GOT3 (cell line): Measurements from ENCODE around the gene CCNI.
"Not testable (repeated sequence)": the region's sequence is repeated elsewhere in the genome, so short reads cannot be mapped to it uniquely, and the experiment has no call there.

Experiments used
- DNase-seq: peaks from one replicate; lab custom pipeline; 2025; ENCODE audit warnings: mixed read lengths; lab: John Stamatoyannopoulos, UW

Gene CCNI

DNA sequence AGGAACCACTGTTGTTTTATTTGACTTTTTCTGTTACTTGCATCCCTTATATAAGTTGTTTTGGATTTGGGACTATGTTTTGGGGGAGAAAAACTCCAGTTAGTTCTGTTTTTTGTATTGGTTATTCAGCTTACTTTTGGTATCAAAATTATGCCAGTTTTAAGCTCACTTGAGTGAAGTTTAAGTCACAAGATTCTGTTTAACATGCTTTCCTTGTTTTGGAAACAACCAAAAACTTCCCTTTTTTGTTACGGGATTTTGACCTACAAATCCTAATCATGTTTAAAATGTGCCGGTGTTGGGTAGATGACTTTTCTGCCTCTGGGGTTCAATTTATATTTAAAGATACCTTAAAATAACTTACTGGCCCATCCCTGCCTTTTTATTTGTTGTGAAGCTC lies 36.0 kb downstream of the CCNI start:
- DNase-seq: no peak

DNA sequence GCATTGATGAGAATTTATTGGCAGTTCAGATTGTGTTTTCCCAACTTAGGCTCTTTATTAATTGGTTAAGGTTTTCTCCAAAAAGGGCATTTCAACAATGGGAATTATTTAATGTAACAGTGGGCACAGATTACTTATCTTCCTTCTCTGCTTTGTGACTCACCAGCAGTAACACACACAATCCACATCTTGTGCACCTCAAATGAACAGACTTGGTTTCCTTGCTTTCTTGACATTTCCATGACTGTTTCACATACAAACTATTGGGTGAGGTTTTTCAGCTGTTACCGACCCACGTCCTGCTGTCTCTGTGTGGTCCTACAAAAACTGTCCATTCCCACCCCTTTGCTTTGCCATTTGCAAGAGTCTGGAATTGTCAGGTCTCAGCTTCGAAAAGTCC lies 38.1 kb downstream of the CCNI start:
- DNase-seq: no peak

DNA sequence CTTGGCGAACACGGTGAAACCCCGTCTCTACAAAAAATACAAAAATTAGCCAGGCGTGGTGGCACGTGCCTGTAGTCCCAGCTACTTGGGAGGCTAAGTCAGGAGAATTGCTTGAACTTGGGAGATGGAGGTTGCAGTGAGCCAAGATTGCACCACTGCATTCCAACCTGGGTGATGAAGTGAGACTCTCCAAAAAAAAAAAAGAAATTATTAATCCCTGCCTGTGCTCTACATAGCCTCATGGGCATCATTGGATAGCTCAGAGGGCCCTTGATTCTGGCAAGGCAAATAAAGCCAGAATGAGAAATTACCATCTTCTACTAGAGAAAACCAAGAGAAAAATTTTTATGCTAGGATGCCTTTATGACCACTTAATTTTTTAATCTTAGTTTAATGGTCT lies 38.6 kb downstream of the CCNI start:
- not testable (repeated sequence) for DNase-seq

DNA sequence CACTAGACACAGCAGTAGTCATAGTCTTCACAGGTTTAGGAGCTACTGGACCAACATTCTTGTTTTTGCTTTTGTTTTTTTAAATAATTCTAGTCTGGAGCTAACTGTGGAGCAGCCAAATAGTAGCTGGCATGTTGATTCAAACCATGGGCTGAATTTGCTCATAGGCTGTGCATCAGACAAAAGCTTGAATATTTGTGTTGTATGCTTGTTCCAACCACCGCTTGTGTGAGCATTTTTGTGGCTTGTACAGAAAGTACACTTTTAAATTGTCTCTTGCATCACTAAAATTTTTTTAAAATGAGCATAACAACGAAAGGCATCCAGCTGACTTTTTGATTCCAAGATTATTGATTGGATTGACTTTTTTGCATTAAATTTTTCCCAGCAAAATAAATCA lies 39.6 kb downstream of the CCNI start:
- no peak for DNase-seq

DNA sequence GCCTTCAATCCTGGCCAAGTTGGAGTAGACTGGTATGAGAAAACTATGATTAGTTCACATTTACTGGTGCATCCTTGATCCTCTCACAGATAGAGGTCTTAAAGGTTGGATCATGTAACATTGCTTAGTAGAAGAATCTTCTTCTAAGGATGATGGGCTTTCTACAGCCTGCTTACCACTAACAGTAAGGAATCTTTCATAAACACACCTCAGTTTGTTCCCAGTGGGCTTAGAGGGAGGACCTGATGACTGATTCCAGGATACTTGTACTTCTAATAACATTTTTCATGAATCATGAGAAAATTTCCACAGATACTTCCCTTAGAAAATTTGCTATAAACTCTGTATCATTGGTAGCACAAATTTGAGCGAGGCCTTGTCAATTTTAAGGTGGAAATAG lies 40.6 kb downstream of the CCNI start:
- no peak for DNase-seq

DNA sequence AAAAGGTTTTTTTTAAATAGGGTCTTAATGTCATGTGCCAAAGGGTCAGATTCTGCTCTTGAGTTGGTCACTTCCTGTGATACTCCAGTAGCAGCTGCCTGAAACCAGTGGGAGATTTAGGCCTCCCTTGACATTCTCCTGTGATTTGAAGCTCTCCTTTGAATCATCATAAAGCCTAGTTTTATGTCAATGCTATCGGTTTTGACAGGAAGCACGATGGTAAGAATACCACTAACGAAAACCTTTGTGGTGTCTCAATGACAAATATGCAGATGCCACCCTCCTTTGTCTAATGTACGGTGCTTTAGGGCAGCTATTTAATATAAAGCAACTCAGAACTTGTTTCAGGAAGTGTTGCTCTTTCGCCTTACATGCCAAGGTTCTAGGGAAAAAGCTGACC lies 44.2 kb downstream of the CCNI start:
- DNase-seq: no peak

DNA sequence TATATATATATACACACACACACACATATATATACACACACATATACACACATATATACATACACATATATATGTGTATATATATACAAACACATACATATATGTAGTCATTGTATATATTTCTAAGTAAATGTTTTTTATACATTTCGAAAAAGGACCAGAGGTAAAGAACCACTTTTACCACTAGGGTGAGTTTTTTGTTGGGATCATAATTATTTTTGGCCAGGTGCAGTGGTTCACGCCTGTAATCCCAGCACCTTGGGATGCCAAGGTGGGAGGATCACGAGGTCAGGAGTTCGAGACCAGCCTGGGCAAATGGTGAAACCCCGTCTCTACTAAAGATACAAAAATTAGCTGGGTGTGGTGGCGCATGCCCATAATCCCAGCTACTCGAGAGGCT lies 46.0 kb downstream of the CCNI start:
- not testable (repeated sequence) for DNase-seq

DNA sequence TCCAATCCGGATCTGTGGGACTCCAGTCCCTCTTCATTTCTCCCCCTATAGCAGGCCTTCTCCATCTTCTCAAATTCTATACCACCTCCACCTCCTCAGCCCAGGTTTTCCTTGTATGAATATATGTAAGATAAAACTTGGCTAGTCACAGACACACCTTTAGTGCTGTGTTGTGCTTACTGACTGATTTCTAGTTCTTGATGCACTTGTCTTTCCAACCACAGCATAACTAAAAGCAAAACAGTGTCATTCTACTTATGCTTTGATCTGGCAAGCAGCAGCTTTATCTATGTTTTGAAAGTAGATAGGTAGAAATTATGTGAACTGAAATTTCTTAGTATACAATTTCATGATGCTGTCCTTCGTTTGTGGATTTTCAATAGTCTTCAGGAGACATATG lies 47.5 kb downstream of the CCNI start:
- DNase-seq: no peak

DNA sequence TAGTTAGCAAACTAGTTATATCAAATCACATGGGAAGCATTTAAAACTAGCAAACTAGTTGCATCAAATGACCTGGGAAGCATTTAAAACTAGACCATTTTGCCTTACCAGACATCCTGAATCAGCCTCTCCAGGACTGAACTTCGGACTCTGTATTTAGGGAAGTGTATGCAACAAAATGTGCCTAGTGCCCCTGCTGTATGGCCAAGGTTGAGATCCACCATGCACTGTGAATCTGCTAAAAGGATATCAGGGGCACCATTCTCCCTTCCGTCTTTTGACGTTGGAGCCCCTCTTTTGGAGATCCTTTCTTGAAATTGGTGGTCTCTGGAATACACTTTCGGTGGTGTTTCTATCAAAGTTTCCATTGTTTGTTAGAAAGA lies 49.5 kb downstream of the CCNI start:
- no peak for DNase-seq

DNA sequence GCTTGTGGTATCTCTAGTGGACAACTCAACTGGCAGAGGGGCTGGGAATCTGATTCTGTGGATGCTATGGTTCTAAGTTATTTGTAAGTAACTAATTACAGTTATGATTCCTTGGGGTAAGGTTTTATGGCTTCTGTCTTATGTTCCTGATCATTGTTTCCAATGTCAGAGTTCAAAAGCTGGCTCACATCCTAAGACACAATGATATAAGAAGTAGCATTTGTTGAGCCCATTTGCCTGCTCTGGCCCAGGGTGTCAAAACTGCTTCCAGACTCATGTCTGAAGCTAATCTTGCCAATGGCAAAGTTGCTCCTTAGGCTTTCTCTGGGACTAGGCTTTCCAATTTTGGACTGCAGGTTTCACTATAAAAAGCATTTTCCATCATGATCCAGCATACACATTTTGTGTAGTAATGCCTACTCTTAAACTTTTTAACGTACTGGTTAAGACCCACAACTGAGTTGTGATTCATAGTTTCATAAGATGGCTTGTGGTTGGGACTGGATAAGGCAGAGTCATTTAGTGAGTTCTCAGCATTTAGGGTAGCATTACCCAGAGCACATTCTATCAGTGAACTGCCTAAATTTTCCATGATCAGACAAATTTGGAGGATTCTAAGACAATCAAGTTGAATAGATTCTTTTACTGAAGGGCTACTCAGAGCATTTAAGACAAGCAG lies 50.0 kb downstream of the CCNI start:
- DNase-seq: no peak

DNA sequence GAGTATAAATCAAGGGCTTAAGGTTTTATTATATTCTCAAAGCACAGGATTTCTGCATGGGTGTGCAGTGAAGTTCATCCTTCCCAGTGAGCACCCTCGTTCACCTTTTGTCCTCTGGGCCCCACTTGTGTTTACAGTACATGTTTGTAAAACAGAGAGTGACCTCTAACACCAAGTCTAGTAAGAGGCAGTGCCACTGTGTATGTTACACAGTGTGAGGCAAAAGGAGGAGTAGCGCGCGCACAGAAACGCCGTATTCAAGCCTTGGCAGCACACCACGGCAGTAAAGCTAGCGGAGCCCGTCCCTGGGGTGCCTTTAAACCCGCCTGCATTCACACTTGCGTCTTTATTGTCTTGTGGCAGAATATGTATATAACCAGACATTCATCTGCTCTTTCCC lies 51.9 kb downstream of the CCNI start:
- DNase-seq: no peak

DNA sequence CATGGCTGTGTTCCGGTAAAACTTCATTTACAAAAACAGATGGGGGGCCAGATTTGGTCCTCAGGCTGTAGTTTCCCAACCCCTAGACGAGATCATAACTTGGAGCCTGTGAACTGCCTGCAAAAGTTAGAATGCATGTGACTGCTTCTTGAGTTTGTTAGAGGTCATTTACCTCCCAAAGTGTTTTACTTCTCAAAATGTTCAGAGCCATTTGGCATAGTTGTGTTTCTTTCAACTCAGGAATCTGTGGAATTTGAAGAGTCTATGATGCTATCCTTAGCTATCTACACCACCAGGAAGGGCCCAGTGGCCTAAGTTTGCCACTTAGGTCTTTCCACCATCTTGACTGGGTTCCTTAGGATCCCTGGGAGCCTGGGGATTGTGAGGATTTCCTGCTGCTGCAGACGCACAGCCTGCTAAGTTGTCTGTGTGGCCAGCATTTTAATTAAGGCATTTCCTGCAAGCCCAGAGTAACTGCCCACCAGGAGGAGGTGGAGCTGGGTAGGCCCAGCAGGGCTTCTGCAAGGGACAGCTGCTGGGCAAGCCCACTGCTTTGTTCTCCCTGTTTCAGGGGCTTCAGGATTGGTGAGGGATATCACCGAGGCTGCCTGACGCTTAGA lies 53.1 kb downstream of the CCNI start:
- no peak for DNase-seq

DNA sequence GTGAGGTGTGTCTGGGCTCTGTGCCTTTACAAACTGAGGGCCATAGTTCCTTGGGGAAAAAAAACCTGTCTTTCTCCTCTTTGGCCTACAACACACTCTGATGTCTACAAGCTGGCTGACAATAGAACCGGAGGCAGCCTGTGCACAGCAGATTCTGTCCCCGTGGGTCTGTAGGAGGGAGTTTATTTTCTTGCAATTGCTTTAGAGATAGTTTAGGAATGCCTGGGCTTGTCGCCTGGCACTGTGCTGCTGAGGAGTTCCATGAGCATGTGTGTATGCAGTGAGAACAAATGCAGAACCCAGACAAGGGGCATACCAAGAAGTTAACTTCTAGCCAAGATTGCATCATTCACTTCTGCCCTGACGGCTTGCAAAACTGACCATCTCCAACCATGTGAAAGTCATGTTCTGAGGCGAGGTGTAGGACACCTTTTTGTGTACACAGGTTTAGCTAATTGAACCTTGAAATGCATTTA lies 54.1 kb downstream of the CCNI start:
- no peak for DNase-seq

DNA sequence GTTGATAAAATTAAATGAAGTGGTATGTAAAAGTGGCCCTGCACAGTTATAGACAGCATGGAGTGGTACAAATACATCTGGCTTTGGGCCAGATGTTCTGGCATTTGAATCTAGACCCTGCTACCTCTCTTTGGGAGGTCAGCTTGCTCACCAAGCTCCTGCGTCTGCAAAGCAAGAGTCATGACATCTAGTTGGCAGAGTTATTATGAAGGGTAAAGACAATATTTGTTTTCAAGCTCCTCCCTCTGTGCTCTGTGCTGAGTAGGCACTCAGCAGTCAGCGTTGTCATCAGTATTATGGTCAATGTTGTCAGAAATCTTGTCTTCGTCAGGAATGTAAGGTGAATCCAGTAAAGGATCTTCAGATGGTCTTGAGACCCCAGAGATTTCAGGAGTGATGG lies 55.8 kb downstream of the CCNI start:
- DNase-seq: no peak

DNA sequence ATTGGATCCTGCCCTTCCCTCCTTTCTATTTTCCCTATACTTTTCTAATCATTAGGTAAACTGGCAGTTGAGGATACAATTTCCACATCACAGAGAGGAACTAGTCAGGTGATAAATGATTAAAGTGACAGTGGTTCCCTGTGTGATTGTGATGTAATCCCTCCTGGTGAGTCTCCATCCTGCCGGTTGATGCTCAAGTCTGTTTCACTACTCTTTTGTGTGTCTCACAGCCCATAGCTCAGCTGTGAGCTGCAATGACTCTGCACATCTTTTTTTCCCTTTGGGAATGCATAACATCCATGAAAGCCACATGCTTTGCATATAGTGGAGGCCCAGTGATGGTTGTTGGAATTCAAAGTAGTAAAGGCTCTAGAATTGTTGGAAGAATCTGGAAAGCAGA lies 60.4 kb downstream of the CCNI start:
- DNase-seq: no peak

DNA sequence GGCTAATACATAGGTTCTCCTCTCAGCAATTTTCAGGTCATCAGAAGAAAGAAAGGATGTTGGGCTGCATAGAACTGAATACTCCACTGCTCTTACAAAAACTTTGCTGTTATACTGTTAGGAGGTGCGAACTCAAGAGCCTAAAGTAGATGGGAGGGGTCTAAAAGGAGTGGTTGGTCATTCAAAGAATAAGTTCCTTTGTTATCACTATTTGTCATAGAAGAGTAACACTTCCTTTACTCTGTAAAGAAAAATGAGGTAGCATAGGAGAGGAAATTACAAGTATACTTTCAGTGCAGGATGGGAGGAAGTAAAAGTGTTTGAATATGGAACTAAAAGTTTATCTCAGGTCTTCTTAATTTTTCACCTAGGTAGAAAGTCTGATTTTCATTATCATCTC lies 61.5 kb downstream of the CCNI start:
- DNase-seq: no peak

DNA sequence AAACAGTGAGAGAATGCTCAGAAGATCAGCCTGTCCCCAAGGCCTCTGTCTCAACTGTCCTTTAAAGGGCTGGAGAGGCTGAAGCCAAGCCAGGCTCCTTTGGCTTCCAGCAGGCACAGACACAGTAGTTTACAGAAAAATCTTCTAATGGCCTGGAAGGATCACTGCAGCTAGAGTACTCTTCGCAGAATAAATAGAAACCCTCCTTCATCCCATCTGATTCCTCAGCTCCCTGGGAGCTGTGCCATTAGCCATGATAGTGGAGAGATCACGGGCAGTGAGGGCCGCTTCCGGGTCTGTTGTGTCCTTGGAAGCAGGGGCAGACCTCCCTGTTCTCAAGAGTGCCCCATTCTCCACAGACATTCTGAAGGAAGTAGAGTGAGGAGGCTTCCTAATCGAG lies 63.1 kb downstream of the CCNI start:
- no peak for DNase-seq

DNA sequence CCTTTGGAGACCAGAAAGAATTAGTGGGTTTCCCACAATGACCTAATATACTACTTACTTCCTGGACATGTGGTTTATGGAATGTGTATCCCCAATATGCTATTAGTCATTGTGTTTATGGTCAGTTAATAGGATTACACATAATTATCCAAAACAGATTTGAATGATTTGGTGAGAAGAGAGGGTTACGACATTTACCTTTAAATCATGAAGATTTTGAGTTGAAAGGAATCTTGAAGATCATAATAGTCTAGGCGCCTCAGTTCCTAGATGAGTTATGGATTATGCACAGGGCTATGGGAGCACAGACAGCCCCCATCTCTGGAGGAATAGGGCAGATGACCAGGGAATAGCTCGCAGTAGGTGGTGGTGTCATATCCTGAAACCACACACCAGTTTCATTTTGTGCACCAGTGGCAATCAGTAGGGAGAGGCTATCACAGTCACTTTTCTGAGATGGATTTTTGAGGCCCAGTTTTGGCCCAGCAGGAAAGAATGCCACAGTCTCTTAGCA lies 64.9 kb downstream of the CCNI start:
- DNase-seq: no peak

DNA sequence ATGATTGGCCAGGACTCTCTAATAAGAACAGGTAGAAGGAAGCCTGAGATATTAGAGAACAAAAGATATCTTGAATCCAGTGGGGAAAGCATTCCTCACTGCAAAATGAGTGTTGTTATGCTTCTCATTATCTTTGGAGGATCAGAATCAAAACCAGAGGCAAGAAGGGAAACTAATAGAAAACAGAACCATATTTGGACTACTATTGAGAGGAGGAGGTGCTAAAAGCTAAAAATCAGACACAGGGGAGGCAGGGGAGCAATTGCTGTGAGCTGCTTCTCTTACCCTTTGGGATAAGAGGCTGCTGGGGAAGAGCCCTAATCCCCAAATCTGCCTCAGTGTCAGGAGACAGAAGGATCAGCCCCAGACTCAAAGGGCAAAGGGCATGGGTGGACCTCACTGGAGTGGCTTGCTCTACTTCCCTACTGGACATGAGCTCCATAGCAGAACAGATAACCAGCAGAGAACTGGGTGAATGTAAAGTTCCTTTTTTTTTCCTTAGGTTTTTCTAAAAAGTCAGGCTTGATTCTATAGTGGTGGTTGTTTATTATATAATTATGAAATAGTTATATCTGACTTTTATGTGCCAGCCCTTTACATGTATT lies 66.2 kb downstream of the CCNI start:
- DNase-seq: no peak

DNA sequence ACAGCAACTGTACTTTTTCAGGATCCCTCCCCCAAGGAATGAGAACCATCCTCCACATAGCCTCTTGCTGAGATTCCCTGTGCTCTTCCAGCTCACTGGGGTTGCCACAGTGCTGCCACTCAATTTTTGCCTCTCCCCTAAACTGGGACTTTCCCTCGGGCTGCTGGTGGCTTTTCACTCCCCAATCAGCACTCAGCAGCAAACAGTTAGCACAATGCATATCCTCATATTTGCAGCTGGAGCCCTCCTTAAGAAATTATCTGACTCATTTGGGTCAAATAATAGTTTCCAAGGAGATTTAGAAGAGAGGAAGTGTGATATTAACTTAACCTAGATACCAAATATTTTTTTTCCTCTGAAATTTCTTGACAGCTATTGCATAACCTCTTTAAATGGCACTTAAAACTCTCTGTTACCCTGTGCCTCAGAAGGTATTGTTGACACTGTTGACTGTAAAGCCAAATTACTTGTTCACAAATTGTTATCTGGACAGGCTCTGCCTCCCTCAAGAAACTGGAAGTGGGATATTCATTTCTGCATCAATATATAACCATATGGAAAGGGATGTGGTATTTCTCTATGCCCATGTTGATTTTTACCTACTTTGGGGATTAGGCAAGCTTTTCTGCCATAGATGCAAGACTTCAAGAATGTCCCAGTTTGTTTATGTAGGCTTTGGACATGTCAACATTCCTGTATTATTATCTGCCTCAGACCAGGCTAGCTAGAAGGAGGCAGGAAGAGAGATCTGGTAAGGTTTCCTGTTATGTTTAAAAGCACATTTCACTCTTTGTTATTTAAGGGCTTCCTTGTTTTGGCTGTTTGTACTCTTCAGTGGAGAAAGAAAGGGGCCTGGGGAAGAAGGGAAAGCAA lies 68.2 kb downstream of the CCNI start:
- no peak for DNase-seq

DNA sequence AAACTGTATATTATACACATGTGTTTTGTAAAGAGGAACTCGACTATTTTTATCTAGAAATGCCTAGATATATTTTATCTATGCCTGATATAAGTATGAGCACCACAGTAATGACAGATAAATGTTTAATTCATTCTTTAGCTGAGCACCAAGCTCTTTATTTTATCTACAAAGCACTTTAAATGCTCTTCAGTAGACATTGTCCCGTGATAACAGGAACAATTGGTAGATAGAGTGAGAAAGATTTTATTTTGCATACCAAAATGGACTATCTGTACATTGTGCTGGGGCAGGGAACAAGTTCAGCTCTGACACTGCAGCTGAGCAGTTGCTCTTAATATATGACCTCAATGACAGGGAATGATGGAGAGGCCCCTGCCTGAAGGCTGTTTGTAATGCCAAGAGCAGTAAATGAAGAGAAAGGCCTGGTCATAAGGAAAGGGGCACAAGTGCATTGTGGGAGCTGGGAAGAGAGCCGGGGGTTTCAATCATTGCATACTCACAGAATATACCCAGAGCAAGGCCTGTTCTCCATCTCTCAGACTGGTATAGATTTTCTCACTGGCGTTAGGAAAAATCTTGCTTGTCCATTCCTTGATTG lies 68.9 kb downstream of the CCNI start:
- DNase-seq: no peak

DNA sequence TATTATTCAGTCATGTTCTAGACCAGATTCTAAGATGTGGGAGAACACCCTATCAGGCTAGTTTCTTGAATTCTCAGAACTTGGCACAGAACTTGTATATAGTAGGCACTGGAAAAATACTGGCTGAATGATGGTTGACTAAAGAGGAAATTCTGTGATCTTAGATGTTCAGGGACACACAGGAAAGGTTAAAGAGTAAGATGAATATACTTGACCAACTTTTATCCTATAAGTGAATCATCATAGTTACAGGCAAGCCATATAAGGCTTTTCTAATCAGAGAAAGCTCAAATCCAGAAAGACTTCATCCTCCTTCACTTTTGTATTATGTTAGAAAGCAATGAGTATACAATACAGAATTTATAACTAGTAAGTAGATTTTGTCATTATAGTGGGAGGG lies 72.4 kb downstream of the CCNI start:
- no peak for DNase-seq
